GM18511 (cell line): ENCODE results near the gene ADCY10.

Experiments used
- ATAC-seq: cut with Tn5 transposase; IDR thresholded peaks from one replicate; pipeline ENCODE4 v1.9.1; 2021; ENCODE audit warnings: mild to moderate bottlenecking, moderate library complexity; ENCODE audit not compliant: unreplicated experiment

The ADCY10 gene

GRCh38 chr1:167784876-167785550, 128.9 kb downstream of the ADCY10 start:
- no peak for ATAC-seq

GRCh38 chr1:167782946-167783345, 131.0 kb downstream of the ADCY10 start:
- ATAC-seq, result no peak

- ATAC-seq, result no peak
These were observed 132.4 kb downstream of the ADCY10 start for GRCh38 chr1:167781558-167781957.

GRCh38 chr1:167777269-167777650, 136.7 kb downstream of the ADCY10 start:
- no peak for ATAC-seq

- no peak for ATAC-seq
These were observed 137.2 kb downstream of the ADCY10 start for GRCh38 chr1:167776616-167777268.

GRCh38 chr1:167776151-167776550, 137.8 kb downstream of the ADCY10 start:
- no peak for ATAC-seq

GRCh38 chr1:167775178-167775577, 138.8 kb downstream of the ADCY10 start:
- no peak for ATAC-seq

- no peak for ATAC-seq
These were observed 139.2 kb downstream of the ADCY10 start for GRCh38 chr1:167774710-167775109.

GRCh38 chr1:167773516-167773915, 140.4 kb downstream of the ADCY10 start:
- ATAC-seq, result no peak

- no peak for ATAC-seq
These were observed 141.5 kb downstream of the ADCY10 start for GRCh38 chr1:167772436-167772835.

- ATAC-seq, result no peak
These were observed 143.8 kb downstream of the ADCY10 start for GRCh38 chr1:167770127-167770526.

GRCh38 chr1:167767761-167768160, 146.2 kb downstream of the ADCY10 start:
- ATAC-seq, result no peak

GRCh38 chr1:167766538-167766937, 147.4 kb downstream of the ADCY10 start:
- ATAC-seq, result no peak

- ATAC-seq, result no peak
These were observed 148.4 kb downstream of the ADCY10 start for GRCh38 chr1:167765496-167765895.

- no peak for ATAC-seq
These were observed 149.2 kb downstream of the ADCY10 start for GRCh38 chr1:167764458-167765330.

- no peak for ATAC-seq
These were observed 150.3 kb downstream of the ADCY10 start for GRCh38 chr1:167763525-167764220.

- ATAC-seq, result no peak
These were observed 151.7 kb downstream of the ADCY10 start for GRCh38 chr1:167762061-167762746.

- no peak for ATAC-seq
These were observed 152.5 kb downstream of the ADCY10 start for GRCh38 chr1:167761400-167761799.
